ENCODE results near the gene NAA16. TPM values are rescaled to one million over a fixed set of nuclear protein-coding genes. Genes with fewer than 3 reads are reported as not detected.

Gene NAA16
- total RNA-seq, 1 donor from 2014 or later: 51.9 TPM

DNA sequence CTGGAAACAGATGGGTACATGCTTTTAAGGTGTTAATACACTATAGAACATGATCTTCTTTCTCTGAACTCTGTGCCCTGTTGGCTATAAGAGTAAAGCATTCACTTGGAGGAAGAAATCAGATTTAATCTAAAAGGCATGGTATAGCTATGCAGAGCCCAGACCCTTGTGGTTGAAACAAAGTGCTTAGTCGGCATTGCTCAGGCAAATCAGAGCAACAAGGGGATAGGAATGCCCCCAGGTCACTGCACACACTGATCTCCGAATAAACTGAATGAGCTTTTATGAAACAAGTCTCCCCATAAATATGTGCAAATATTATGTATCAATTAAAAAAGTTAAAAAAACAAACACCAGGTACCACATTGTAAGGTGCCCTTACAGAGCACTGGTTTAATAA, 94.3 kb downstream of the NAA16 start:
- H3K4me1 Mint-ChIP-seq: no peaks in the 10 kb centered on the region
- no peaks in the 10 kb centered on the region for H3K9me3 Mint-ChIP-seq
- TF ChIP-seq, protein P1, sequence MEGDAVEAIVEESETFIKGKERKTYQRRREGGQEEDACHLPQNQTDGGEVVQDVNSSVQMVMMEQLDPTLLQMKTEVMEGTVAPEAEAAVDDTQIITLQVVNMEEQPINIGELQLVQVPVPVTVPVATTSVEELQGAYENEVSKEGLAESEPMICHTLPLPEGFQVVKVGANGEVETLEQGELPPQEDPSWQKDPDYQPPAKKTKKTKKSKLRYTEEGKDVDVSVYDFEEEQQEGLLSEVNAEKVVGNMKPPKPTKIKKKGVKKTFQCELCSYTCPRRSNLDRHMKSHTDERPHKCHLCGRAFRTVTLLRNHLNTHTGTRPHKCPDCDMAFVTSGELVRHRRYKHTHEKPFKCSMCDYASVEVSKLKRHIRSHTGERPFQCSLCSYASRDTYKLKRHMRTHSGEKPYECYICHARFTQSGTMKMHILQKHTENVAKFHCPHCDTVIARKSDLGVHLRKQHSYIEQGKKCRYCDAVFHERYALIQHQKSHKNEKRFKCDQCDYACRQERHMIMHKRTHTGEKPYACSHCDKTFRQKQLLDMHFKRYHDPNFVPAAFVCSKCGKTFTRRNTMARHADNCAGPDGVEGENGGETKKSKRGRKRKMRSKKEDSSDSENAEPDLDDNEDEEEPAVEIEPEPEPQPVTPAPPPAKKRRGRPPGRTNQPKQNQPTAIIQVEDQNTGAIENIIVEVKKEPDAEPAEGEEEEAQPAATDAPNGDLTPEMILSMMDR (conservative IDR thresholded peaks at IDR 0.05): no peak
- no peaks in the 10 kb centered on the region for H3K36me3 Mint-ChIP-seq (ENCODE audit: low read depth)
- H3K4me3 Mint-ChIP-seq: no peak overlapping the region
- no peak overlapping the region for H3K27ac Mint-ChIP-seq (ENCODE audit: unreplicated experiment)
- no peak for DNase-seq (ENCODE audit: low read depth, low spot score)
- peaks cover 3% of the 10 kb centered on the region for H3K27me3 Mint-ChIP-seq (ENCODE audit: low read depth)

DNA sequence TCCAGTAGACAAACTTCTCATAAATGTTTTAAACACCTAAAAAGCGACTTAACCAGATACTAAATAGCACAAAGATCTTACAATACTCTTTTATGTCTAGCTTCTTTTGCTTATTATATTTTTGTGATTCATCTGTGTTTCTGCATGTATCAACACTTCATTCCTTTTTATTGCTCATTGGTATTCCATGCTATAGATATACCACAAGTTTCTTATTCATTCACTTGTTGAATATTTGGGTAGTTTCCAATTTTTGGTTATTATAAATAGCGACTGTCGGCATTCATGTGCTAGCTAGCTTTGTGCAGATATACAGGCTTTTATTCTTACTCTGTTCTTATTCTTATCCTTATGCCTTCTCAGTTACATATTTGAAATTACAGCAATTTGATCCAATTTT, 96.3 kb downstream of the NAA16 start:
- Mint-ChIP-seq H3K27me3 (ENCODE audit: low read depth) (peaks cover 3% of the 10 kb centered on the region), H3K9me3 (no peaks in the 10 kb centered on the region), H3K27ac (ENCODE audit: unreplicated experiment) (no peak overlapping the region), H3K4me3 (no peak overlapping the region), H3K4me1 (peaks cover 3% of the 10 kb centered on the region), H3K36me3 (ENCODE audit: low read depth) (no peaks in the 10 kb centered on the region)
- TF ChIP-seq, protein P1 (conservative IDR thresholded peaks at IDR 0.05): no peak
- no peak for DNase-seq (ENCODE audit: low read depth, low spot score)

DNA sequence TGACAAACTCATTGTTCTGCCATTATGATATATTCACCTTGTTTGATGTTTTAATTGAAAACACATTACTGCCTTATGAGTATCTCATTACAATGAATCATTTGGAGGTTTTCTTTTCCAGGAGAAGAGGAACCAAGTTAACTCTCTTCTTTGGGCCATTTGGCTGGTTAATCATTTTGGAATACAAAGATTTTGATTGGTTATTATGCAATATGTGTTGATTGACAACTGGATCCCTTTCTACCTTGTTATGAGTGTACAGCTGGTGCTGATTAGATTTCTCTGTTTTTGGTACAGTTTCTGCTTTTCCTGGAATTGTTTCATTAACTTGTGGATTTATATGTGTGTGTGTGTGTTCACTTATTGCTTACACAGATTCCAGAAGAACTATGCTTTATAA, 97.1 kb downstream of the NAA16 start:
- TF ChIP-seq, protein P1 (conservative IDR thresholded peaks at IDR 0.05): no peak
- no peaks in the 10 kb centered on the region for H3K9me3 Mint-ChIP-seq
- no peak for DNase-seq (ENCODE audit: low read depth, low spot score)
- H3K4me3 Mint-ChIP-seq: no peak overlapping the region
- H3K36me3 Mint-ChIP-seq (ENCODE audit: low read depth): no peaks in the 10 kb centered on the region
- H3K27me3 Mint-ChIP-seq (ENCODE audit: low read depth): peaks cover 3% of the 10 kb centered on the region
- H3K27ac Mint-ChIP-seq (ENCODE audit: unreplicated experiment): no peak overlapping the region
- peaks cover 5% of the 10 kb centered on the region for H3K4me1 Mint-ChIP-seq

DNA sequence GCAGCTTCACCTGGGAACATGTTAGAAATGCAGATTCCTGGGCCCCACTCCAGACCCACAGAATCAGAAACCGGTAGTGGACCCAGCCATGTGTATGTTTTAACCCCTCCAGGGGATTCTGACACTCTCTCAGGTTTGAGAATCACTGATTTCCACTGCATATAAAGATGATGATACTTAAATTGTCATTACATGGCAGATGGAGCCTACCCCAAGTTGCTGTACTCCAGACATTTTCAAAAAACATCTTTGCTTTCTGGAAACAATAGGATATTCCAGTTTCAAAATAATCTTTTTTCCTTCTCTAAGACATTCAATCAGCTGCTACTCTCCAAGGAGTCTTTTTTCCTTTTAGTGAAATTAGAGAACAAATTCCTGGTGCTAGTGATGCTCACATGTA, 97.7 kb downstream of the NAA16 start:
- H3K27me3 Mint-ChIP-seq (ENCODE audit: low read depth): peaks cover 3% of the 10 kb centered on the region
- H3K9me3 Mint-ChIP-seq: no peaks in the 10 kb centered on the region
- TF ChIP-seq, protein P1 (conservative IDR thresholded peaks at IDR 0.05): no peak
- H3K4me3 Mint-ChIP-seq: no peak overlapping the region
- no peak for DNase-seq (ENCODE audit: low read depth, low spot score)
- no peaks in the 10 kb centered on the region for H3K36me3 Mint-ChIP-seq (ENCODE audit: low read depth)
- no peak overlapping the region for H3K27ac Mint-ChIP-seq (ENCODE audit: unreplicated experiment)
- H3K4me1 Mint-ChIP-seq: peaks cover 5% of the 10 kb centered on the region

DNA sequence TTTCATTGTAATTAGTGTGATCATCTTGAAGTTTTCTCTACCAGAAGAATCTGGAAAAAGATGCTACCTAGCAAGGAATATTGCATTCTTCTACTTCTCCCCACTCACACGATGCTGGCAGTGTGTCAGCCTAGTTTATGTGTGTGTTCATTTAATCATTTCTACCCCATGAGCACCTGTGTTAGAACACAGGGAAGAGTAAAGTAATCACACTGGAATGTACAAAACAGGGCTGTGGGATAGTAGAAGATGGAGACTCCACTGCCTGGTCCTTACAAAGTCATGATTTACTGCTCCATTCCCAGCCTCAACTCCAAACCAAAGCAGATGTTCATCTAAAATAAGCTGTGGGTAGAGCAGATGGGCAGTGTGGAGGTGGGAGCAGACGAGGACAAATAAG, 98.5 kb downstream of the NAA16 start:
- TF ChIP-seq, protein P1 (conservative IDR thresholded peaks at IDR 0.05): no peak
- DNase-seq (ENCODE audit: low read depth, low spot score): no peak
- peaks cover 3% of the 10 kb centered on the region for H3K27me3 Mint-ChIP-seq (ENCODE audit: low read depth)
- peaks cover 5% of the 10 kb centered on the region for H3K4me1 Mint-ChIP-seq
- H3K4me3 Mint-ChIP-seq: no peak overlapping the region
- no peak overlapping the region for H3K27ac Mint-ChIP-seq (ENCODE audit: unreplicated experiment)
- no peaks in the 10 kb centered on the region for H3K9me3 Mint-ChIP-seq
- H3K36me3 Mint-ChIP-seq (ENCODE audit: low read depth): no peaks in the 10 kb centered on the region

DNA sequence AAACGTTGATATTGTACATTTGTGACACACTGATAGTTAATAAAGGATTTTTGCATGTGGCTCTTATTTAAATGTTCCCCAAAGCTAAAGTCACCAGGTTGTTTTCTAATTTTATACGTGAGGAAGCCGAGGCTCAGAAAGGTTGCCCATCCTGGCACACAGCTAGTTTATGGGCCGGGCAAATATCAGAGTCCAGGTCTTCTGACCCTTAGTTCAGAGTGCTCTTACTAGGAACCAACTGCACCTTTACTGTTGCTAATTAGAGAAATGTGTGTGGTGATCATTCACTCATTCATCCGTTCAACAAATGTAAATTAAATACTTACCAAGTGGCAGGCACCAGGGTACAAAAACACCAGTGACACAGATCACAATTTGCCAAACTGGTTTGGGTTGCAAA, 100.0 kb downstream of the NAA16 start:
- peaks cover 3% of the 10 kb centered on the region for H3K27me3 Mint-ChIP-seq (ENCODE audit: low read depth)
- no peak overlapping the region for H3K27ac Mint-ChIP-seq (ENCODE audit: unreplicated experiment)
- no peaks in the 10 kb centered on the region for H3K36me3 Mint-ChIP-seq (ENCODE audit: low read depth)
- no peak overlapping the region for H3K4me3 Mint-ChIP-seq
- H3K4me1 Mint-ChIP-seq: peaks cover 5% of the 10 kb centered on the region
- peaks cover 4% of the 10 kb centered on the region for H3K9me3 Mint-ChIP-seq
- DNase-seq (ENCODE audit: low read depth, low spot score): no peak
- TF ChIP-seq, protein P1 (conservative IDR thresholded peaks at IDR 0.05): no peak
